ENCODE data around the gene C22orf31.

C22orf31 gene

GRCh38 chr22:29023172-29023796 is 38.3 kb downstream of the C22orf31 start:
- no peak for DNase-seq

- DNase-seq = no peak
Observed at GRCh38 chr22:29022101-29022817, 39.4 kb downstream of the C22orf31 start.

GRCh38 chr22:29018293-29019189 is 43.1 kb downstream of the C22orf31 start:
- no peak for DNase-seq

- DNase-seq = no peak
Observed at GRCh38 chr22:29016067-29016938, 45.3 kb downstream of the C22orf31 start.

GRCh38 chr22:29014773-29015172 is 46.9 kb downstream of the C22orf31 start:
- no peak for DNase-seq

- DNase-seq = no peak
Observed at GRCh38 chr22:29014293-29014692, 47.3 kb downstream of the C22orf31 start.

- no peak for DNase-seq
Observed at GRCh38 chr22:29012952-29013351, 48.7 kb downstream of the C22orf31 start.

- no peak for DNase-seq
Observed at GRCh38 chr22:29012101-29012433, 49.6 kb downstream of the C22orf31 start.

GRCh38 chr22:29011240-29012100 is 50.2 kb downstream of the C22orf31 start:
- DNase-seq = peak; percentile 28

- DNase-seq = no peak
Observed at GRCh38 chr22:29009148-29009547, 52.5 kb downstream of the C22orf31 start.

All from DMS79 (cell line).